DND-41 (cell line): ENCODE results near the gene GPR68.
A peak's percentile ranks its signal among the peaks of the same experiment; 100 is the strongest.

Experiments used
- ATAC-seq: fragments of 200-7000 bp; cut with Tn5 transposase; 3 replicates; pipeline ENCODE4 v1.9.1; 2021; ENCODE audit warnings: low read depth; ENCODE audit not compliant: insufficient read depth
- DNase-seq: peaks from one replicate; pipeline ENCODE4 v3.0.0-alpha.2; 2020
- H2AFZ ChIP-seq: 2 replicates; pipeline ENCODE4 v1.6.0; 2012; ENCODE audit warnings: low read depth, low read length
- H3K27ac ChIP-seq: 2 replicates; pipeline ENCODE4 v1.5.1; 2012; ENCODE audit warnings: low read length, inconsistent platforms
- H3K27me3 ChIP-seq: fragments of 200-600 bp; sonication (generic); 2 replicates; pipeline ENCODE4 v1.6.0; 2012; ENCODE audit warnings: low read length, mild to moderate bottlenecking, inconsistent platforms; ENCODE audit not compliant: insufficient read depth, poor library complexity
- H3K36me3 ChIP-seq: 2 replicates; pipeline ENCODE4 v1.5.1; 2012; ENCODE audit warnings: low read length, inconsistent platforms; ENCODE audit not compliant: insufficient read depth
- H3K4me1 ChIP-seq: 2 replicates; pipeline ENCODE4 v1.5.1; 2012; ENCODE audit warnings: mild to moderate bottlenecking, low read length; ENCODE audit not compliant: insufficient read depth
- H3K4me2 ChIP-seq: 2 replicates; pipeline ENCODE4 v1.6.0; 2012; ENCODE audit warnings: mild to moderate bottlenecking, moderate library complexity, low read length, inconsistent platforms; ENCODE audit not compliant: insufficient read depth
- H3K4me3 ChIP-seq, 2 experiments: fragments of 200-600 bp in 1 of 2; shearing (Covaris generic) in 1 of 2; 2 replicates each; pipeline ENCODE4 v1.5.1; 2012 to 2016; ENCODE audit warnings: inconsistent platforms in 2 of 2, low read length in 2 of 2, mild to moderate bottlenecking in 2 of 2, low read depth in 1 of 2, moderate library complexity in 1 of 2
- H3K79me2 ChIP-seq: 2 replicates; pipeline ENCODE4 v1.6.0; 2012; ENCODE audit warnings: low read length, inconsistent platforms; ENCODE audit not compliant: insufficient read depth
- H3K9ac ChIP-seq: 2 replicates; pipeline ENCODE4 v1.6.0; 2012; ENCODE audit warnings: low read depth, mild to moderate bottlenecking, inconsistent platforms, low read length, moderate library complexity
- H3K9me3 ChIP-seq: 2 replicates; pipeline ENCODE4 v1.5.1; 2012; ENCODE audit warnings: low read length, moderate library complexity, mild to moderate bottlenecking, inconsistent platforms; ENCODE audit not compliant: insufficient read depth, severe bottlenecking
- H4K20me1 ChIP-seq: 2 replicates; pipeline ENCODE4 v1.6.0; 2012; ENCODE audit warnings: low read length; ENCODE audit not compliant: insufficient read depth
- EZH2 ChIP-seq: IDR thresholded peaks from 3 replicates; pipeline ENCODE4 v1.6.1; 2012; ENCODE audit warnings: borderline replicate concordance, low read depth, mild to moderate bottlenecking, moderate library complexity, low read length, inconsistent platforms; ENCODE audit not compliant: severe bottlenecking
- TF ChIP-seq, protein P1 (sequence below): IDR thresholded peaks from 2 replicates; pipeline ENCODE4 v1.5.1; 2012; ENCODE audit warnings: borderline replicate concordance, low read length, moderate library complexity, mild to moderate bottlenecking; ENCODE audit not compliant: poor library complexity, severe bottlenecking; ENCODE audit errors: extremely low read depth

The GPR68 gene

DNA sequence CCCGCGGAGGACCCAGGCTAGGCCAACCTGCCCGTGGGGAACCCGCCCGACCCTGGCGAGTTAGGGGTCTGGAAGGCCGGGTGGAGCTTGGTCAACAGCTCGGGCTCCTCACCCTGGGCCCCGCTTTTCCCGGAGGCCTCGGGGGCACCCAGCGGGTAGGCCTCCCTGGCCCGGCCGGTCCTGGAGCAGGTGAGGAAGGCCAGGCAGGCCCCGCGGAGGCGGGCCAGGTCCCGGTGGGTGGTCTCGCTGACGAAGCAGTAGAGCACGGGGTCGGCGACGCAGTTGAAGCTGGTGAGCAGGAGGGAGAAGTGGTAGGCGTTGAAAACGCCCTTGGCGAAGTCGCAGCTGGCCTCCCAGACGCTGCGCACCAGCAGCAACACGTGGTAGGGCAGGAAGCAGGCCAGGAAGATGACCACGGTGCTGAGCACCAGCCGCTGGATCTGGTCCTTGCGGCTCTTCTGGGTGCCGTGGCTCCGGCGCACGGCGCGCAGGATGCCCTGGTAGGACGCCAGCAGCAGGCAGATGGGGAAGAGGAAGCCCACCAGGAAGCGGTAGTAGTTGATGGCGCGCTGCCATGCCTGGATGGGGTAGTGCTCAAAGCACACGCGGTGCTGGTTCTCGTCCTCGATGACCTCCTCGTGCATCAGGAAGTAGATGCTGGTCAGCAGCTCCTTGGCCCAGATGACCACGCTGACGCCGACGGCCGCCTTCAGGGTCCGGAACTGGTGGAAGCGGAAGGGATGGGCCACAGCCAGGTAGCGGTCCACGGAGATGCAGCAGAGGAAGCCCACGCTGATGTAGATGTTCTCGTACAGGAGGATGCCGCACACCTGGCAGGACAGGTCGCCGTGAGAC lies 10.3 kb downstream of the GPR68 start:
- no peaks in the 10 kb centered on the region for H3K27me3 ChIP-seq
- no peaks in the 10 kb centered on the region for H3K9me3 ChIP-seq
- H3K36me3 ChIP-seq, result no peaks in the 10 kb centered on the region
- H3K9ac ChIP-seq, result no peak overlapping the region
- no peak overlapping the region for H3K4me3 ChIP-seq
- no peak for DNase-seq
- no peak overlapping the region for H2AFZ ChIP-seq
- no peak overlapping the region for H3K27ac ChIP-seq
- peaks cover 4% of the 10 kb centered on the region; the same call in 1 of the 2 replicates for H4K20me1 ChIP-seq
- no peak for ATAC-seq
- H3K79me2 ChIP-seq, result no peaks in the 10 kb centered on the region
- H3K4me1 ChIP-seq, result peaks cover 32% of the 10 kb centered on the region
- TF ChIP-seq, protein P1, sequence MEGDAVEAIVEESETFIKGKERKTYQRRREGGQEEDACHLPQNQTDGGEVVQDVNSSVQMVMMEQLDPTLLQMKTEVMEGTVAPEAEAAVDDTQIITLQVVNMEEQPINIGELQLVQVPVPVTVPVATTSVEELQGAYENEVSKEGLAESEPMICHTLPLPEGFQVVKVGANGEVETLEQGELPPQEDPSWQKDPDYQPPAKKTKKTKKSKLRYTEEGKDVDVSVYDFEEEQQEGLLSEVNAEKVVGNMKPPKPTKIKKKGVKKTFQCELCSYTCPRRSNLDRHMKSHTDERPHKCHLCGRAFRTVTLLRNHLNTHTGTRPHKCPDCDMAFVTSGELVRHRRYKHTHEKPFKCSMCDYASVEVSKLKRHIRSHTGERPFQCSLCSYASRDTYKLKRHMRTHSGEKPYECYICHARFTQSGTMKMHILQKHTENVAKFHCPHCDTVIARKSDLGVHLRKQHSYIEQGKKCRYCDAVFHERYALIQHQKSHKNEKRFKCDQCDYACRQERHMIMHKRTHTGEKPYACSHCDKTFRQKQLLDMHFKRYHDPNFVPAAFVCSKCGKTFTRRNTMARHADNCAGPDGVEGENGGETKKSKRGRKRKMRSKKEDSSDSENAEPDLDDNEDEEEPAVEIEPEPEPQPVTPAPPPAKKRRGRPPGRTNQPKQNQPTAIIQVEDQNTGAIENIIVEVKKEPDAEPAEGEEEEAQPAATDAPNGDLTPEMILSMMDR, result no peak
- TF ChIP-seq EZH2, result no peak
- H3K4me2 ChIP-seq, result no peak overlapping the region

DNA sequence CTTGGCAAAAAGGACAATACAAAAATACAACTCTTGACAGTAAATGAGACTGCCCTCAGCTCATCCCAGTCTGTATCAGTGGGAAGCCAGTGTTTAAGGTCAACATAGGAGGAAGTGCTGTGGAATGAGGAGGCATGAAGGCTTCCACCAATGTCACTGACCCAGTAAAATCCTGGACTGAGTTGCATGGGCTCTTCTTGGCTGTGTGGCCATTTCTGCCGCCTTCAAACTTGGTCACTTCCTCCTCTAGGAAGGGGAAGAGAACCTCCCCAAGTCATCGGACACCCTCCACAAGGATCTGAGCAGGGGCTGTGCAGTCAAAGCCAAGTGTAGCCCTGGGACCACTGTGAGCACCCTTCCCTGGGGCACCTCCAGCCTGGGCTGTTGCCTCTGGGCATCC lies 11.9 kb downstream of the GPR68 start:
- Histone ChIP-seq H2AFZ (no peak overlapping the region), H3K4me2 (no peak overlapping the region), H3K9ac (no peak overlapping the region), H4K20me1 (peaks cover 6% of the 10 kb centered on the region; the same call in 1 of the 2 replicates), H3K27ac (0 out of 2 replicates have a peak overlapping the region, but pooled peaks have one; percentile 22), H3K36me3 (no peaks in the 10 kb centered on the region), H3K4me1 (peaks cover 47% of the 10 kb centered on the region), H3K4me3 (no peak overlapping the region), H3K27me3 (no peaks in the 10 kb centered on the region), H3K9me3 (no peaks in the 10 kb centered on the region), H3K79me2 (no peaks in the 10 kb centered on the region)
- DNase-seq (no peak), ATAC-seq (no peak)
- TF ChIP-seq, protein P1, result no peak
- no peak for TF ChIP-seq EZH2

DNA sequence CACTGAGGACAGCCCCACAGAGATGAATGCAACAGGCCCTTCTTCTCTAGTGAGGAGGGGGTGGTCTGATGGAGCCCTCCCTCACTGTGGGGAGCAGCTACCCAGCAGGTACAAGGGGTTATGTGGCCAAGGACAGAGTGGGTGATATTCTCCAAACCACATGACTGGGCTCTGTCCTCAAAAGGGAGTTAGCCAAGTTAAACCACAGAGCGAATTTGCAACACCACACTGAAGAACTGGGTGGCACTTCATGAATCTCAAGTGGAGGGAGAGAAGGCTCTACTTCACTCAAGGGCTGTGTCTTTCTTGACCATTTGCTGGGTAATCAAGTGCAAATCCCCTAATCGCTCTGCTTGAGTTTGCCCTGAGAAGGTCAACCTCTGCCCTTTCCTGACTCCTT lies 12.5 kb downstream of the GPR68 start:
- TF ChIP-seq, protein P1, result no peak
- no peak for TF ChIP-seq EZH2
- H3K27ac ChIP-seq, result peak overlapping the region; percentile 81
- H3K4me2 ChIP-seq, result no peak overlapping the region
- no peaks in the 10 kb centered on the region for H3K9me3 ChIP-seq
- no peaks in the 10 kb centered on the region for H3K27me3 ChIP-seq
- H4K20me1 ChIP-seq, result peaks cover 6% of the 10 kb centered on the region; the same call in 1 of the 2 replicates
- DNase-seq (no peak), ATAC-seq (no peak)
- H2AFZ ChIP-seq, result no peak overlapping the region
- no peak overlapping the region for H3K4me3 ChIP-seq
- H3K9ac ChIP-seq, result no peak overlapping the region
- peaks cover 53% of the 10 kb centered on the region for H3K4me1 ChIP-seq
- H3K36me3 ChIP-seq, result no peaks in the 10 kb centered on the region
- H3K79me2 ChIP-seq, result no peaks in the 10 kb centered on the region
